HTERT RPE-1 (cell line): ENCODE measurements around the gene MGAT4C.
"Not testable (repeated sequence)": the region's sequence is repeated elsewhere in the genome, so short reads cannot be mapped to it uniquely, and the experiment has no call there.

Experiments
- in situ Hi-C: fragments of 300-500 bp; cut with MboI; formaldehyde crosslinking; loops from 4 replicates; pipeline ENCODE4 v1.14.3; 2020; ENCODE audit warnings: low sequenced_read_pairs

Gene MGAT4C

GRCh38 chr12:86256163-86256562 is at the start of gene MGAT4C:
Gene MGAT4C, minus strand, starts transcription at chr12:86256391.
- in situ Hi-C loops = no loop called here

GRCh38 chr12:86296396-86296795 is 40.2 kb upstream of the MGAT4C start:
- in situ Hi-C loops = not testable (repeated sequence)

- in situ Hi-C loops = no loop called here
Observed at GRCh38 chr12:86293682-86294240, 37.6 kb upstream of the MGAT4C start.

- in situ Hi-C loops = no loop called here
Observed at GRCh38 chr12:86292480-86292879, 36.3 kb upstream of the MGAT4C start.

GRCh38 chr12:86290615-86291014 is 34.4 kb upstream of the MGAT4C start:
- in situ Hi-C loops = no loop called here

- in situ Hi-C loops = no loop called here
Observed at GRCh38 chr12:86286119-86286518, 29.9 kb upstream of the MGAT4C start.

- in situ Hi-C loops = no loop called here
Observed at GRCh38 chr12:86283620-86284019, 27.4 kb upstream of the MGAT4C start.

GRCh38 chr12:86275356-86275755 is 19.2 kb upstream of the MGAT4C start:
- in situ Hi-C loops = no loop called here

GRCh38 chr12:86265329-86265695 is 9.1 kb upstream of the MGAT4C start:
- in situ Hi-C loops = no loop called here

- in situ Hi-C loops = no loop called here
Observed at GRCh38 chr12:86264451-86265328, 8.5 kb upstream of the MGAT4C start.

- in situ Hi-C loops = no loop called here
Observed at GRCh38 chr12:86261578-86261977, 5.4 kb upstream of the MGAT4C start.

- in situ Hi-C loops = no loop called here
Observed at GRCh38 chr12:86261142-86261541, 5.0 kb upstream of the MGAT4C start.

- in situ Hi-C loops = no loop called here
Observed at GRCh38 chr12:86260183-86260582, 4.0 kb upstream of the MGAT4C start.

- in situ Hi-C loops = no loop called here
Observed at GRCh38 chr12:86257134-86257533, 943 bp upstream of the MGAT4C start.

GRCh38 chr12:86254399-86255107 is 1.6 kb downstream of the MGAT4C start:
- in situ Hi-C loops = no loop called here

- in situ Hi-C loops = no loop called here
Observed at GRCh38 chr12:86249851-86250250, 6.3 kb downstream of the MGAT4C start.

GRCh38 chr12:86249276-86249675 is 6.9 kb downstream of the MGAT4C start:
- in situ Hi-C loops = no loop called here

GRCh38 chr12:86247871-86248270 is 8.3 kb downstream of the MGAT4C start:
- in situ Hi-C loops = no loop called here

GRCh38 chr12:86241600-86241999 is 14.6 kb downstream of the MGAT4C start:
- in situ Hi-C loops = no loop called here

GRCh38 chr12:86234316-86234855 is 21.8 kb downstream of the MGAT4C start:
- in situ Hi-C loops = no loop called here

- in situ Hi-C loops = no loop called here
Observed at GRCh38 chr12:86233126-86233525, 23.1 kb downstream of the MGAT4C start.
